RWPE2 (cell line): ENCODE results near the gene ACACB.

Source experiments
- ATAC-seq: fragments of 200-7000 bp; cut with Tn5 transposase; 3 replicates; pipeline ENCODE4 v1.9.1; 2021; ENCODE audit warnings: low read depth
- DNase-seq: peaks from one replicate; pipeline ENCODE4 v3.0.0-alpha.2; 2020; ENCODE audit warnings: low spot score
- H3K27ac ChIP-seq: fragments of 450-650 bp; 2 replicates; pipeline ENCODE4 v1.5.1; 2017; ENCODE audit warnings: mild to moderate bottlenecking; ENCODE audit not compliant: poor library complexity, severe bottlenecking
- H3K27me3 ChIP-seq: fragments of 250-450 bp; sonication (Bioruptor Pico); 2 replicates; pipeline ENCODE4 v1.5.1; 2021; ENCODE audit warnings: mild to moderate bottlenecking, moderate library complexity; ENCODE audit not compliant: insufficient read depth, poor library complexity, severe bottlenecking
- H3K36me3 ChIP-seq: fragments of 250-450 bp; sonication (Bioruptor Pico); 2 replicates; pipeline ENCODE4 v1.5.1; 2020; ENCODE audit warnings: low read depth, mild to moderate bottlenecking, moderate library complexity
- H3K4me1 ChIP-seq: fragments of 250-450 bp; sonication (Bioruptor Pico); 2 replicates; pipeline ENCODE4 v1.5.1; 2021; ENCODE audit warnings: mild to moderate bottlenecking, moderate library complexity; ENCODE audit not compliant: insufficient read depth, poor library complexity, severe bottlenecking
- H3K4me3 ChIP-seq: fragments of 250-450 bp; sonication (Bioruptor Pico); 2 replicates; pipeline ENCODE4 v1.5.1; 2021; ENCODE audit warnings: mild to moderate bottlenecking, moderate library complexity; ENCODE audit not compliant: severe bottlenecking
- H3K9me3 ChIP-seq: fragments of 250-450 bp; sonication (Bioruptor Pico); 2 replicates; pipeline ENCODE4 v1.5.1; 2021; ENCODE audit warnings: mild to moderate bottlenecking, moderate library complexity; ENCODE audit not compliant: severe bottlenecking
- CTCF ChIP-seq: fragments of 450-650 bp; IDR thresholded peaks from one replicate; pipeline ENCODE4 v1.5.1; 2017; ENCODE audit warnings: mild to moderate bottlenecking, moderate library complexity; ENCODE audit not compliant: poor library complexity, severe bottlenecking

The ACACB gene

DNA sequence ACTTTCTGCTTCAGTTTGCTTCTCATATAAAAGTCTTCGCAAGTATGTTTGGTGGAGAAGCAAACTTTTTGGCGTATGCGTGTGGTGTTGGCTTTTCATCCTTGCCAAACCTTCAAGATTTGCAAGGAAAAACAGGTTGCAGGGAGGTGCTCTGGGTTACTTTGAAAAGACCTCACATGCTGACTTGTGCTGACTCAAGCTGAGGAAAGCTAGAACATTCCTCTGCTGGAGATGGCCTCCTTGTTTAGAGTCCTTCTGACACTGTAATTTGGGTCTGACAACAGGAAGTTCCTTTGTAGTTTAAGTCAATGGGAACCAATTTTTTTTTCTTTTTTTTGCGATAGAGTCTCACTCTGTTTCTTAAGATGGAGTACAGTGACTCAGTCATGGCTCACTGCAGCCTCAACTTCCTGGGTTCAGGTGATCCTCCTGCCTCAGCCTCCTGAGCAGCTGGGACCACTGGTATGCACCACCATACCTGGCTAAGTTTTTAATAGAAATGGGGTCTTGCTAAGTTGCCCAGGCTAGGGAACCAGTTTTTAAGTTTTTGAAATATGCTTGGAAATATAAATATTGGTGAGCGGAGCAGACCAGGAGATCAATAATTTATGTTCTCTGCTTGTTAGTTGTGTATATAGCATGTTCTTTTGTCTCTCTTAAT lies 2.6 kb upstream of the ACACB start:
- H3K27me3 ChIP-seq = no peaks in the 10 kb centered on the region
- ATAC-seq = no peak
- no peak overlapping the region for H3K27ac ChIP-seq

DNA sequence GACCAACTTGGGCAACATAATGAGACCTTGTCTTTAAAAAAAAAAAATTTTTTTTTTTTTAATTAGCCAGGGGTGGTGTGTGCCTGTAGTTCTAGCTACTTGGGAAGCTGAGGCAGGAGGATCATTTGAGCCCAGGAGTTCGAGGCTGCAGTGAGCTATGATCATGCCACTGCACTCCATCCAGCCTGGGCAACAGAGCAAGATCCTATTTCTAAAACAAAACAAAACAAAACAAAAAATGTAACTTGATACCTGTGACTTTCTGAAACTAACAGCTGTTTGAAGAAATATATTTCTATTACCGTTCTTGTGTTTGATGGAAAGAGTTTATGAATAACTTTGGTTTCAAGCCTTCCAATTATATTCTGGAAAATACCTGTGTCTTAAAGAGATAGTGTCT lies 1.7 kb upstream of the ACACB start:
- H3K9me3 ChIP-seq = no peaks in the 10 kb centered on the region
- TF ChIP-seq CTCF = no peak
- DNase-seq (no peak), ATAC-seq (no peak)
- H3K27ac ChIP-seq = no peak overlapping the region
- H3K4me1 ChIP-seq = peaks cover 4% of the 10 kb centered on the region
- peaks cover 7% of the 10 kb centered on the region for H3K36me3 ChIP-seq
- no peaks in the 10 kb centered on the region for H3K27me3 ChIP-seq
- H3K4me3 ChIP-seq = no peak overlapping the region

More for the DNA sequence above, 2.6 kb upstream of the ACACB start:
- DNase-seq = no peak
- Histone ChIP-seq H3K4me1 (peaks cover 4% of the 10 kb centered on the region), H3K36me3 (peaks cover 9% of the 10 kb centered on the region), H3K9me3 (no peaks in the 10 kb centered on the region), H3K4me3 (no peak overlapping the region)
- TF ChIP-seq CTCF = no peak

- Histone ChIP-seq H3K36me3 (peaks cover 2% of the 10 kb centered on the region), H3K27ac (no peak overlapping the region), H3K27me3 (no peaks in the 10 kb centered on the region), H3K4me3 (no peak overlapping the region), H3K4me1 (peaks cover 4% of the 10 kb centered on the region), H3K9me3 (no peaks in the 10 kb centered on the region)
- no peak for TF ChIP-seq CTCF
- DNase-seq = no peak
- no peak for ATAC-seq
These were observed 1.0 kb upstream of the ACACB start for GRCh38 chr12:109115404-109115757.

- H3K9me3 ChIP-seq = no peaks in the 10 kb centered on the region
- no peak overlapping the region for H3K27ac ChIP-seq
- no peaks in the 10 kb centered on the region for H3K36me3 ChIP-seq
- H3K27me3 ChIP-seq = no peaks in the 10 kb centered on the region
- H3K4me3 ChIP-seq = no peak overlapping the region
- H3K4me1 ChIP-seq = peaks cover 2% of the 10 kb centered on the region
- ATAC-seq (no peak), DNase-seq (no peak)
- no peak for TF ChIP-seq CTCF
These were observed 193 bp downstream of the ACACB start for GRCh38 chr12:109116611-109116949.

- H3K27ac ChIP-seq = no peak overlapping the region
- H3K9me3 ChIP-seq = no peaks in the 10 kb centered on the region
- no peak overlapping the region for H3K4me3 ChIP-seq
- DNase-seq (no peak), ATAC-seq (no peak)
- no peak for TF ChIP-seq CTCF
- no peaks in the 10 kb centered on the region for H3K27me3 ChIP-seq
- no peaks in the 10 kb centered on the region for H3K36me3 ChIP-seq
- no peaks in the 10 kb centered on the region for H3K4me1 ChIP-seq
These were observed 3.7 kb downstream of the ACACB start for GRCh38 chr12:109120095-109120494.
